Neuronal stem cell (in vitro differentiated cells): ENCODE data around the gene SURF1. TPM values are rescaled to one million over a fixed set of nuclear protein-coding genes. Genes with fewer than 3 reads are reported as not detected.
A peak's percentile ranks its signal among the peaks of the same experiment; 100 is the strongest.

ENCODE experiments used
- DNase-seq: peaks from one replicate; pipeline ENCODE4 v3.0.0-alpha.2; 2013; ENCODE audit warnings: low spot score
- H2AFZ ChIP-seq: one replicate; pipeline ENCODE4 v1.6.1; 2013; ENCODE audit warnings: mild to moderate bottlenecking, low read length, inconsistent platforms
- H2AK5ac ChIP-seq: 2 replicates; pipeline ENCODE4 v1.6.1; 2013; ENCODE audit warnings: low read depth, mild to moderate bottlenecking, inconsistent platforms, low read length, moderate library complexity, mixed read lengths
- H2BK120ac ChIP-seq: 2 replicates; pipeline ENCODE4 v1.6.1; 2013; ENCODE audit warnings: low read depth, mild to moderate bottlenecking, inconsistent platforms, low read length, moderate library complexity, mixed read lengths
- H2BK12ac ChIP-seq: one replicate; pipeline ENCODE4 v1.6.1; 2013; ENCODE audit warnings: low read length, inconsistent platforms
- H2BK15ac ChIP-seq: 2 replicates; pipeline ENCODE4 v1.6.1; 2013; ENCODE audit warnings: mild to moderate bottlenecking, low read length, inconsistent platforms, mixed read lengths
- H2BK5ac ChIP-seq: one replicate; pipeline ENCODE4 v1.6.1; 2013; ENCODE audit warnings: inconsistent platforms, mild to moderate bottlenecking, low read length, moderate library complexity
- H3K14ac ChIP-seq: one replicate; pipeline ENCODE4 v1.6.1; 2013; ENCODE audit warnings: low read length, inconsistent platforms
- H3K18ac ChIP-seq: 2 replicates; pipeline ENCODE4 v1.6.1; 2013; ENCODE audit warnings: low read length, inconsistent platforms
- H3K23ac ChIP-seq: 2 replicates; pipeline ENCODE4 v1.6.1; 2013; ENCODE audit warnings: low read depth, mild to moderate bottlenecking, mixed read lengths, low read length, inconsistent platforms; ENCODE audit not compliant: poor library complexity
- H3K27ac ChIP-seq: replicated peaks from 3 replicates; pipeline ENCODE4 v1.5.1; 2013; ENCODE audit warnings: low read length, inconsistent platforms
- H3K27me3 ChIP-seq, 3 experiments: 2 replicates each; pipeline ENCODE4 v1.6.1; 2013; ENCODE audit warnings: low read length in 3 of 3, mild to moderate bottlenecking in 2 of 3, inconsistent platforms in 1 of 3, low read depth in 1 of 3, mixed read lengths in 1 of 3, moderate library complexity in 1 of 3; ENCODE audit not compliant: control insufficient read depth in 3 of 3, insufficient read depth in 3 of 3
- H3K36me3 ChIP-seq, 2 donors: replicated peaks in 1 of 2; 2 replicates each; pipeline ENCODE4 v1.6.1; 2013; ENCODE audit warnings: low read length in 2 of 2; ENCODE audit not compliant: control insufficient read depth in 2 of 2, insufficient read depth in 2 of 2
- H3K4ac ChIP-seq: 2 replicates; pipeline ENCODE4 v1.6.1; 2013; ENCODE audit warnings: inconsistent platforms, mild to moderate bottlenecking, low read length, moderate library complexity
- H3K4me1 ChIP-seq, 2 donors: 1 replicate in 1 of 2; 2 replicates in 1 of 2; pipeline ENCODE4 v1.6.1; 2013; ENCODE audit warnings: low read length in 2 of 2, low read depth in 1 of 2; ENCODE audit not compliant: control insufficient read depth in 2 of 2, insufficient read depth in 1 of 2
- H3K4me2 ChIP-seq: one replicate; pipeline ENCODE4 v1.6.1; 2013; ENCODE audit warnings: mild to moderate bottlenecking, low read length, inconsistent platforms; ENCODE audit not compliant: insufficient read depth, poor library complexity, severe bottlenecking
- H3K4me3 ChIP-seq, 2 donors: 2 replicates each; pipeline ENCODE4 v1.5.1; 2013; ENCODE audit warnings: low read length in 2 of 2, mild to moderate bottlenecking in 2 of 2, inconsistent platforms in 1 of 2, moderate library complexity in 1 of 2
- H3K79me1 ChIP-seq: one replicate; pipeline ENCODE4 v1.6.1; 2013; ENCODE audit warnings: low read depth, mild to moderate bottlenecking, inconsistent platforms, low read length, moderate library complexity
- H3K9ac ChIP-seq: one replicate; pipeline ENCODE4 v1.6.1; 2013; ENCODE audit warnings: mild to moderate bottlenecking, low read depth, low read length, inconsistent platforms; ENCODE audit not compliant: poor library complexity
- H3K9me3 ChIP-seq, 2 donors: replicated peaks in 1 of 2; 2 replicates each; pipeline versions ENCODE3 to v1.6.1; 2013; ENCODE audit warnings: low read length in 2 of 2, mild to moderate bottlenecking in 2 of 2, inconsistent platforms in 1 of 2, low read depth in 1 of 2, mixed read lengths in 1 of 2, moderate library complexity in 1 of 2; ENCODE audit not compliant: control insufficient read depth in 2 of 2, insufficient read depth in 1 of 2
- H4K8ac ChIP-seq: one replicate; pipeline ENCODE4 v1.6.1; 2013; ENCODE audit warnings: low read depth, mild to moderate bottlenecking, inconsistent platforms, low read length, moderate library complexity
- H4K91ac ChIP-seq: one replicate; pipeline ENCODE4 v1.6.1; 2013; ENCODE audit warnings: low read length, low read depth, mild to moderate bottlenecking, inconsistent platforms; ENCODE audit not compliant: poor library complexity
- WGBS, 2 donors: extraction: QIAGEN DNeasy Blood & Tissue Kit; methylation state at CpG; one replicate each; pipeline ENCODE4 v1.1.7; 2013; ENCODE audit warnings: missing lambda C conversion rate in 2 of 2, mixed read lengths in 1 of 2; ENCODE audit not compliant: insufficient read length in 2 of 2, insufficient replicate concordance in 1 of 2; ENCODE audit errors: extremely low coverage in 2 of 2; 5-methylcytosine and 5-hydroxymethylcytosine counted together
- polyA plus RNA-seq, 2 experiments: library from polyadenylated mRNA; stranded (reverse); fragments of 200-250 nt; gene quantifications; one replicate each; pipeline ENCODE4 v1.2.3, GENCODE V29; 2013

Gene SURF1, protein sequence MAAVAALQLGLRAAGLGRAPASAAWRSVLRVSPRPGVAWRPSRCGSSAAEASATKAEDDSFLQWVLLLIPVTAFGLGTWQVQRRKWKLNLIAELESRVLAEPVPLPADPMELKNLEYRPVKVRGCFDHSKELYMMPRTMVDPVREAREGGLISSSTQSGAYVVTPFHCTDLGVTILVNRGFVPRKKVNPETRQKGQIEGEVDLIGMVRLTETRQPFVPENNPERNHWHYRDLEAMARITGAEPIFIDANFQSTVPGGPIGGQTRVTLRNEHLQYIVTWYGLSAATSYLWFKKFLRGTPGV
- polyA plus RNA-seq (2013, experiment 1 of 2) = 34.2 TPM
- polyA plus RNA-seq (2013, experiment 2 of 2) = 33.7 TPM

DNA sequence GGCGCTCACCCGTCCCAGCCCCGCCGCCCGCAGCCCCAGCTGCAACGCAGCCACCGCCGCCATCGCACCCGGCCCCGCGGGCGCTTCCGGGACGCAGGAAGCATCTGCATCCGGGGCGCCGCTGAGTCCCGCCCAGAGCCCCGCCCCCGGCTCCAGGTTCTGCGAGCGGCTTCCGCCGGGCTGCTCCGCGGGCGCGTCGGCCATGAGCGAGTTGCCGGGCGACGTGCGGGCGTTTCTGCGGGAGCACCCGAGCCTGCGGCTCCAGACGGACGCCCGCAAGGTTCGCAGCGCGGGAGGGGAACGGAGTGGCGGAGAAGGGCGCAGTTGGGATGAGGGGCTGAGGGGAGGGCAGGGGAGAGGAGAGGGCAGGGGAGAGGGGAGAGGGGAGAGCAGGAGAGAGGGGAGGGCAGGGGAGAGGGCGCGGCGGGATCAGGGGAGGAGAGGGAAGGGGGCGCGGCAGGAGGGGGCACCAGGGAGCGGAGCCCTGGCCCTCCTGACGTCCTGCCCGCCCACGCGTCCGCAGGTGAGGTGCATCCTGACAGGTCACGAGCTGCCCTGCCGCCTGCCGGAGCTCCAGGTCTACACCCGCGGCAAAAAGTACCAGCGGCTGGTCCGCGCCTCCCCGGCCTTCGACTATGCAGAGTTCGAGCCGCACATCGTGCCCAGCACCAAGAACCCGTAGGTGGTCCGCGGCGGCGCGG lies at the start of gene SURF1, which contains the start of gene SURF2:
Gene SURF1 (minus strand): TSS at position 97 of the 701 bp plus-strand sequence. CDS start 34 bp downstream, at position 63.
Gene SURF2 (plus strand): TSS at position 160 of the 701 bp plus-strand sequence. CDS start 43 bp downstream, at position 203.
- WGBS, 2 donors = no CpG with 5 or more reads among the region's 78 CpGs
- Histone ChIP-seq H3K14ac (no peak within 1 kb of the TSS), H2BK15ac (no peak within 1 kb of the TSS), H3K9me3 (peaks cover 0 to 5% of the 10 kb centered on the region in 2 donors), H3K4me1 (peaks cover 4 to 10% of the 10 kb centered on the region in 2 donors), H2AFZ (peak within 1 kb of the TSS; percentile 97), H4K91ac (no peak within 1 kb of the TSS), H3K9ac (peak within 1 kb of the TSS; percentile 98), H2BK12ac (no peak within 1 kb of the TSS), H3K4ac (no peak within 1 kb of the TSS), H3K36me3 (peaks cover 33 to 71% of the 10 kb centered on the region in 2 donors), H3K27ac (no peak within 1 kb of the TSS), H3K79me1 (peaks cover 16% of the 10 kb centered on the region), H2AK5ac (peak within 1 kb of the TSS; percentile 84), H3K27me3 (no peaks in the 10 kb centered on the region), H3K18ac (peak within 1 kb of the TSS; percentile 98), H3K4me2 (peak within 1 kb of the TSS; percentile 95), H3K4me3 (peak within 1 kb of the TSS; percentile 88 to 90), H2BK5ac (peak within 1 kb of the TSS; percentile 45), H4K8ac (peak within 1 kb of the TSS; percentile 70), H3K23ac (peak within 1 kb of the TSS; percentile 90), H2BK120ac (no peak within 1 kb of the TSS)
- DNase-seq = peak; percentile 80

DNA sequence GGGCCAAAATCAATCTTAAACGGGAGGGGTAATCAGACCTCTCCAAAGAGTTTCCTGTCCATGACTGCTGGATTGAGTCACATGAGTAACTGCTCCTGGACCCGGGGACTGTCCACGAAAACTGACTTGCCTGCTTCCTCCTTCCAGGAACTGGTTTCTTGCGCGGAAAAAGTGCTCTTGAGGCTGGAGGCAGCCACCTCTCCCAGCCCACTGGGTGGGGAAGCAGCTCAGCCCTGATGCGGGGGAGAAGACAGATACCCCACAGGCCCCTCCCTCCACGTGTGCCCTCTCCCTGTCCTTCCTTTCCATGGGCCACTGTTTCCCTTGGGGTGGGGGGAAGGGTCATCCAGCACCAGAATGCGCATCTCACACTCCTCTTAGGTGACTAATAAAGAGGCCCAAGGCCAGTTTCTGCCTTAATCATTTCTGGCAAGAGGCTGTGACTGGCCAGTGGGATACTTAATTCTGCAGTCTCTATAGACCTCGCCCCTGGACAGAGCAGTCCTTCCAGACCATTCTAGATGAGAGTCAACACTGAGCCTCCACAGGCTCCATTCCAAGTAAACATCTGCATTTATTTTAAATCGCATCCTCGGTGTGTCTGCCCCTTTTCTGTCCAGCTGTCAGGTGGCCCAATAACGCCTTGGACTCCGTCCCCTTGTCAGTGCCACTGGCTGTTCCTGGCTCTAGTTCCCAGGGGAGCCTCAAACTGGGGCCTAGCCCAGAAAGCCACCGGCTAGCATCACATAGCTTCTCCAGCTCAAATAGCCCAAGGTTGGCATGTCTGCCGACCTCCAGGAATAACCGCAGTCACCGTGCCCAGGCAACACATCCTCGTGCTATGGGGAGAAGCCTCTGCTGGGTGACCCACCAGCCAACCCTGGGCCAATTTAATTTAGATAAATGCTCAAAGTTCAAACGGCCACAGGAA lies 49.5 kb upstream of the SURF1 start:
- Histone ChIP-seq H2AFZ (no peak overlapping the region), H3K4me3 (no peak overlapping the region), H4K8ac (no peak overlapping the region), H3K23ac (no peak overlapping the region), H3K27me3 (no peaks in the 10 kb centered on the region), H3K14ac (no peak overlapping the region), H3K27ac (no peak overlapping the region), H4K91ac (no peak overlapping the region), H3K9ac (no peak overlapping the region), H2BK12ac (no peak overlapping the region), H3K79me1 (no peaks in the 10 kb centered on the region), H3K18ac (no peak overlapping the region), H3K9me3 (no peaks in the 10 kb centered on the region), H2BK5ac (peak overlapping the region; percentile 45), H3K4ac (no peak overlapping the region), H2BK120ac (no peak overlapping the region), H2AK5ac (no peak overlapping the region), H3K36me3 (peaks cover 45 to 73% of the 10 kb centered on the region in 2 donors), H2BK15ac (no peak overlapping the region), H3K4me2 (no peak overlapping the region), H3K4me1 (no peaks in the 10 kb centered on the region)
- no peak for DNase-seq
- no CpG with 5 or more reads among the region's 19 CpGs for WGBS, 2 donors

DNA sequence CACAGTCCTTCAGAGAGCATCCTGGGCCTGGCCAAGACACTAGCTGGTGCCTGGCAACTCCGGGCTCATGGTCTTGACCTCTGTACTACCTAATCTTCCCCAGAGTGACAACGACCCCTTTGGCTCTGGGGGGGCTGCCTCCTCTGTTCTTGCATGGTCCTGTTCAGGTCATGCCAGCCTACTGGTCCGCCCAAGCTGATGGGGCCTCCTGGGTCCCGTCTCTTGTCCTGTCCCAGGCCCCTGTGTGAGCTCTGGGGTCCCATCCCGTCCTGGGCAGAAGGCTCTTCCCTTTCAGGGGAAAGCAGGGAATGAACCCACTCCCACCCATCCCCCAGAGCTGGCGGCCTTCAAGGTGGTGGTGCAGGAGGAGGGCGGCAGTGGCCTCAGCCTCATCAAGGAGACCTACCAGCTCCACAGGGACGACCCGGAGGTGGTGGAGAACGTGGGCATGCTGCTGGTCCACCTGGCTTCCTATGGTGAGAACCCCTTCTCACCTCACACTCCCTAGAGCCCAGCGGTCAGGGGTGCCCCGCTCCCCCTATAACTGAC lies 48.2 kb upstream of the SURF1 start:
- Histone ChIP-seq H3K27me3 (no peaks in the 10 kb centered on the region), H2BK120ac (no peak overlapping the region), H3K9ac (peak overlapping the region; percentile 30), H3K27ac (no peak overlapping the region), H2AK5ac (no peak overlapping the region), H2BK5ac (no peak overlapping the region), H3K4me1 (no peaks in the 10 kb centered on the region), H2BK15ac (no peak overlapping the region), H3K4me2 (no peak overlapping the region), H4K8ac (no peak overlapping the region), H3K36me3 (peaks cover 35 to 61% of the 10 kb centered on the region in 2 donors), H3K4me3 (no peak overlapping the region), H3K9me3 (no peaks in the 10 kb centered on the region), H2AFZ (no peak overlapping the region), H4K91ac (no peak overlapping the region), H3K23ac (peak overlapping the region; percentile 52), H3K18ac (no peak overlapping the region), H3K14ac (no peak overlapping the region), H2BK12ac (no peak overlapping the region), H3K79me1 (no peaks in the 10 kb centered on the region), H3K4ac (no peak overlapping the region)
- no CpG with 5 or more reads among the region's 12 CpGs for WGBS, 2 donors
- no peak for DNase-seq
